Measurements from ENCODE around the gene UNC13D.

UNC13D gene

DNA sequence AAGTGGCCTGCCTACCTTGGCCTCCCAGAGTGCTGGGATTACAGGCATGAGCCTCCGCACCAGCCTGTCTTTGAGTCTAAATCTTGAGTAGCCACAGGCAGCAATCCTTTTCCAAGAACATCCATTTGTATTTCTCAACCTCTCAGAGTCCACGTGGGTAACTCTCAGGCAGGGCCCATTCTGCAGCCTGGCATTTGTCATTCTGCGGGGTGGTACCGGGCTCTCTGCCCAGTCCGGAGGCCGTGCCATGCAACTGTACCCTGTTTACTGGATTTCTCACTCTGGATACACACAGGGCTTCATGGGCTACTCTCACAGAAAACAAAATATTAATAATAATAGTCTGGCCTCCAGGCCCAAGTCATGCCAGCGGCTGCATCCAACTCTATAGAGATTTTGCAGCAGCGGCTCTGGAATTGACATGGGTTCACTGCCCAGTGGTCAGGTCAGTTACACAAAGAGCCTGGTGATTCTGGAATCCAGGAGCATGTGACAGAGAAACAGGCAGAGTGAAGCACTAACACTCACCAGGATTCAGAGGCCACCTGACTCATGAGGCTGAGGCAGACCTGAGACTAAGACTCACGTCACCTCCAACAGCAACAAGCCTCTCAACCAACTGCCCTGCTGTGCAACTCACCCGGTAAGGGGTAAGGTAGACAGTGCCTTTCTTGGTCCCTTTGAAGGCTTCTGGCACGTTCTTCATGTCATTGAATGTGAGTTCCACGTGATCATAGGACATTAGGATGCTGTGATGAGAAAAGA lies 6.9 kb upstream of the UNC13D start:
- TF ChIP-seq, protein P1, sequence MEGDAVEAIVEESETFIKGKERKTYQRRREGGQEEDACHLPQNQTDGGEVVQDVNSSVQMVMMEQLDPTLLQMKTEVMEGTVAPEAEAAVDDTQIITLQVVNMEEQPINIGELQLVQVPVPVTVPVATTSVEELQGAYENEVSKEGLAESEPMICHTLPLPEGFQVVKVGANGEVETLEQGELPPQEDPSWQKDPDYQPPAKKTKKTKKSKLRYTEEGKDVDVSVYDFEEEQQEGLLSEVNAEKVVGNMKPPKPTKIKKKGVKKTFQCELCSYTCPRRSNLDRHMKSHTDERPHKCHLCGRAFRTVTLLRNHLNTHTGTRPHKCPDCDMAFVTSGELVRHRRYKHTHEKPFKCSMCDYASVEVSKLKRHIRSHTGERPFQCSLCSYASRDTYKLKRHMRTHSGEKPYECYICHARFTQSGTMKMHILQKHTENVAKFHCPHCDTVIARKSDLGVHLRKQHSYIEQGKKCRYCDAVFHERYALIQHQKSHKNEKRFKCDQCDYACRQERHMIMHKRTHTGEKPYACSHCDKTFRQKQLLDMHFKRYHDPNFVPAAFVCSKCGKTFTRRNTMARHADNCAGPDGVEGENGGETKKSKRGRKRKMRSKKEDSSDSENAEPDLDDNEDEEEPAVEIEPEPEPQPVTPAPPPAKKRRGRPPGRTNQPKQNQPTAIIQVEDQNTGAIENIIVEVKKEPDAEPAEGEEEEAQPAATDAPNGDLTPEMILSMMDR (IDR thresholded peaks at IDR 0.05) = no peak
- Histone ChIP-seq H3K4me3 (ENCODE audit: low read depth in 1 of 2, low read length in 1 of 2) (no peak overlapping the region), H3K36me3 (peaks cover 67% of the 10 kb centered on the region), H3K27ac (peak overlapping the region; percentile 6), H3K9me3 (peaks cover 14% of the 10 kb centered on the region), H3K27me3 (no peaks in the 10 kb centered on the region), H3K4me1 (ENCODE audit: control insufficient read depth in 1 of 2, insufficient read depth in 1 of 2, low read depth in 1 of 2, low read length in 1 of 2) (peaks cover 36 to 42% of the 10 kb centered on the region in 2 experiments)

DNA sequence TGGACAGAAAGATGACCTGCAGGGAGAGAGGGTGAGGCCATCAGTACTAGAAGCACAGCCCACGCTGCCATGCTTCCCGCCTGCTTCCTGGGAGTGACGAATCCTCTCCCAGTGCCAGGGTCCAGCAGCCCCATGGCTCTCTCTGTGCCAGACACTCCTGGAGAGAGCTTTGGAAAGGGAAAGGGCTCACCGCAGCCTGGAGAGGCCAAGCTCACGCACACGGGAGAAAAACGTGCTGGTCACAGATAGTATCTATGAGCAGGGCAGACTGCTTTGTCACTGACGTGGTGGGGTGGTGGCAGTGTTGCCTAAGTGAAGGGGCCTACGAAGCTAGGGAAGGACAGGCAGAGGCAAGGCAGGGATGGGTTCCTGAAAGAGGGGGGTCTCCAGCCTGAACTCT lies 5.5 kb upstream of the UNC13D start:
- TF ChIP-seq, protein P1 (IDR thresholded peaks at IDR 0.05) = no peak
- Histone ChIP-seq H3K27me3 (no peaks in the 10 kb centered on the region), H3K4me1 (ENCODE audit: control insufficient read depth in 1 of 2, insufficient read depth in 1 of 2, low read depth in 1 of 2, low read length in 1 of 2) (peaks cover 47 to 55% of the 10 kb centered on the region in 2 experiments), H3K36me3 (peaks cover 76% of the 10 kb centered on the region), H3K27ac (peak overlapping the region; percentile 98), H3K9me3 (peaks cover 14% of the 10 kb centered on the region), H3K4me3 (ENCODE audit: low read depth in 1 of 2, low read length in 1 of 2) (no peak overlapping the region)

GRCh38 chr17:75849279-75849646 lies 5.1 kb upstream of the UNC13D start:
- TF ChIP-seq, protein P1 (IDR thresholded peaks at IDR 0.05) = no peak
- Histone ChIP-seq H3K9me3 (peaks cover 14% of the 10 kb centered on the region), H3K4me1 (ENCODE audit: control insufficient read depth in 1 of 2, insufficient read depth in 1 of 2, low read depth in 1 of 2, low read length in 1 of 2) (peaks cover 44 to 56% of the 10 kb centered on the region in 2 experiments), H3K36me3 (peaks cover 76% of the 10 kb centered on the region), H3K4me3 (ENCODE audit: low read depth in 1 of 2, low read length in 1 of 2) (no peak overlapping the region), H3K27me3 (no peaks in the 10 kb centered on the region), H3K27ac (peak overlapping the region; percentile 98)

GRCh38 chr17:75848523-75849278 lies 4.5 kb upstream of the UNC13D start:
- peak overlapping the region; percentile 98 for H3K27ac ChIP-seq
- H3K27me3 ChIP-seq = no peaks in the 10 kb centered on the region
- peaks cover 38 to 52% of the 10 kb centered on the region in 2 experiments for H3K4me1 ChIP-seq (ENCODE audit: control insufficient read depth in 1 of 2, insufficient read depth in 1 of 2, low read depth in 1 of 2, low read length in 1 of 2)
- H3K9me3 ChIP-seq = peaks cover 14% of the 10 kb centered on the region
- H3K4me3 ChIP-seq (ENCODE audit: low read depth in 1 of 2, low read length in 1 of 2) = no peak overlapping the region
- peaks cover 76% of the 10 kb centered on the region for H3K36me3 ChIP-seq
- TF ChIP-seq, protein P1 (IDR thresholded peaks at IDR 0.05) = peak; percentile 75

- peak overlapping the region; percentile 98 for H3K27ac ChIP-seq
- no peaks in the 10 kb centered on the region for H3K27me3 ChIP-seq
- peaks cover 14% of the 10 kb centered on the region for H3K9me3 ChIP-seq
- TF ChIP-seq, protein P1 (IDR thresholded peaks at IDR 0.05) = no peak
- no peak overlapping the region for H3K4me3 ChIP-seq (ENCODE audit: low read depth in 1 of 2, low read length in 1 of 2)
- H3K36me3 ChIP-seq = peaks cover 82% of the 10 kb centered on the region
- peaks cover 35 to 47% of the 10 kb centered on the region in 2 experiments for H3K4me1 ChIP-seq (ENCODE audit: control insufficient read depth in 1 of 2, insufficient read depth in 1 of 2, low read depth in 1 of 2, low read length in 1 of 2)
Measured at GRCh38 chr17:75847614-75848522, 3.7 kb upstream of the UNC13D start.
